SJCRH30 (cell line): ENCODE data around the gene MRM2. TPM values are rescaled to one million over a fixed set of nuclear protein-coding genes. Genes with fewer than 3 reads are reported as not detected.
A peak's percentile ranks its signal among the peaks of the same experiment; 100 is the strongest.

Source experiments
- DNase-seq, 2 experiments: peaks; one replicate each; pipeline ENCODE4 v3.0.0-alpha.2; 2015 to 2020
- H3K27ac ChIP-seq: fragments of 250-450 bp; sonication (Bioruptor Pico); 2 replicates; pipeline ENCODE4 v1.5.1; 2020; ENCODE audit warnings: mild to moderate bottlenecking, moderate library complexity
- H3K27me3 ChIP-seq: fragments of 250-450 bp; sonication (Bioruptor Pico); 2 replicates; pipeline ENCODE4 v1.5.1; 2020; ENCODE audit warnings: mild to moderate bottlenecking, moderate library complexity
- H3K36me3 ChIP-seq: fragments of 250-450 bp; sonication (Bioruptor Pico); 2 replicates; pipeline ENCODE4 v1.5.1; 2020; ENCODE audit warnings: mild to moderate bottlenecking, moderate library complexity
- H3K4me1 ChIP-seq: fragments of 250-450 bp; sonication (Bioruptor Pico); 2 replicates; pipeline ENCODE4 v1.5.1; 2020; ENCODE audit warnings: mild to moderate bottlenecking, moderate library complexity
- H3K4me3 ChIP-seq: fragments of 250-450 bp; sonication (Bioruptor Pico); 2 replicates; pipeline ENCODE4 v1.5.1; 2020; ENCODE audit warnings: mild to moderate bottlenecking, moderate library complexity
- H3K9me3 ChIP-seq: fragments of 250-450 bp; sonication (Bioruptor Pico); replicated peaks from 2 replicates; pipeline ENCODE4 v1.5.1; 2020; ENCODE audit warnings: mild to moderate bottlenecking, moderate library complexity
- total RNA-seq: library from RNA; depleted of rRNA; stranded (reverse); fragments of >200 nt; shearing (Covaris generic); gene quantifications from 2 replicates; pipeline ENCODE4 v1.2.3, GENCODE V29; 2014

MRM2 gene
- total RNA-seq, 1 experiment from 2014 or later = 42.4 TPM

DNA sequence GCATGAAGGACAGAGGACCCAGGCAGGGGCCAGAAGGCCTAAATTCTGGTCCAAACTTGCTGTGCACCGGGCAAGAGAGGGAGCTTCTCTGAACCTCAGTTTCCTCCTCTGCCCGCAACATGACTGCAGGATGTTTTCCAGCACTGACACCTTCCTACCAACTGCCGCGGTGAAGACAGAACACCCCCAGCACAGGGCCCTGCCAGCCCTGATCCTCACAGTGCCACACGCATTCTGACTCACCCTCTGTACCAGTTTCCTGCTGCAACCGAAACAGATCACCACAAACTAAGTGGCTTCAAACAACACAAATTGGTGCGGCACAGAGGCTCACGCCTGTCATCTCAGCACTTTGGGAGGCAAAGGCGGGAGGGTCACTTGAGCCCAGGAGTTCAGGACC, 27.4 kb downstream of the MRM2 start:
- no peaks in the 10 kb centered on the region for H3K9me3 ChIP-seq
- no peak overlapping the region for H3K27ac ChIP-seq
- peaks cover 64% of the 10 kb centered on the region for H3K36me3 ChIP-seq
- no peak for DNase-seq
- no peak overlapping the region for H3K4me3 ChIP-seq
- H3K27me3 ChIP-seq = no peaks in the 10 kb centered on the region
- no peaks in the 10 kb centered on the region for H3K4me1 ChIP-seq

DNA sequence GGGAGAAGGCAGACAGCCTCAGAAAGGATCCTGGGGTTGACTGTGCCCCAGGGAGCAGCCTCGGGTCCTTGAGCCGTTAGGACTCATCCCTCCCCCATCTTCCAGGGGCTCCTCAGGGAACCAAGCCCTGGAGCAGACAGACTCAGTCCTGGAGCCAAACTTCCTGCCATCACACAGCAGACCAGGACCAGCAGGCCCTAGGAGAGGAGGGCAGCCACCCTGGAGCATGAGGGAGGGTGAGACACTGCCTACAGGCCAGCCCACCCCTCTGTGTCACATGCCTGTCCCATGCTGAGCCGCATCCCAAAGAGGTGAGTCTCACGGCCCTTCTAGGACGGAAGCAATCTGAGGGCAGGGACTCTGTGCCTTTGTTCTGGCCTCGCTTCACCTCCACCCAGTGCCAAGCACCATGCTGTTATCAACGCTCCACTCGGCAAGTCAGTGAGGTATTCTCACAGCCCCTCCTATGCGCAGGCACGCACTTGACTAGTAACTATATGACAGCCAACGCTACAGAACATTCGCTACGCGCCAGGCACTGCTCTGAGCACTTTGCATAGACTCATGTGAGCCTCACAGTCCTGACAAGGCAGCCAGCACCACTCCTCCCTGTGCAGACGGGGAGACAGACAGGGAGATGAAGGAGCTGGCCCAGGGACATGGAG, 28.3 kb downstream of the MRM2 start:
- peaks cover 67% of the 10 kb centered on the region for H3K36me3 ChIP-seq
- no peaks in the 10 kb centered on the region for H3K27me3 ChIP-seq
- no peak overlapping the region for H3K4me3 ChIP-seq
- no peaks in the 10 kb centered on the region for H3K9me3 ChIP-seq
- DNase-seq = no peak
- no peak overlapping the region for H3K27ac ChIP-seq
- no peaks in the 10 kb centered on the region for H3K4me1 ChIP-seq

DNA sequence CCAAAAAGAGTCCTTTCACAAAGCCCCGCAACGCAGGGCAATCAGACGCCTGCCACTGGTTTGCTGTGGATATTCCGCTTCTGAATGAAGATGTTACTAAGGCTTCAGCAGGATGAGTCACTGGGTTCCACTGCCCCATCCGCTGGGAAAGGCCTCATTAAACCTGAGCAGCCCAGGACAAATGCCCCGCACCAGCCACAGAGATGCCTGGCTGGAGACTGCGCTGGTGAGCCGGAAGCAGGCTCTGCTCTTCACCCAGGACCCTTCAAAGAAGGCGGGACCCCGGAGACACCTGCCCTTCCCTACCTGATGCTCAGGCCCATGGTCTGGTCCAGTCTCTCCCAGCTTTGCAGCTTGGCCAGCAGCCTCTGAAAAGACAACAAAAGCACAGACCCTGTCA, 29.1 kb downstream of the MRM2 start:
- no peaks in the 10 kb centered on the region for H3K4me1 ChIP-seq
- no peak overlapping the region for H3K27ac ChIP-seq
- no peaks in the 10 kb centered on the region for H3K9me3 ChIP-seq
- no peak overlapping the region for H3K4me3 ChIP-seq
- no peak for DNase-seq
- H3K36me3 ChIP-seq = peaks cover 70% of the 10 kb centered on the region
- H3K27me3 ChIP-seq = no peaks in the 10 kb centered on the region

DNA sequence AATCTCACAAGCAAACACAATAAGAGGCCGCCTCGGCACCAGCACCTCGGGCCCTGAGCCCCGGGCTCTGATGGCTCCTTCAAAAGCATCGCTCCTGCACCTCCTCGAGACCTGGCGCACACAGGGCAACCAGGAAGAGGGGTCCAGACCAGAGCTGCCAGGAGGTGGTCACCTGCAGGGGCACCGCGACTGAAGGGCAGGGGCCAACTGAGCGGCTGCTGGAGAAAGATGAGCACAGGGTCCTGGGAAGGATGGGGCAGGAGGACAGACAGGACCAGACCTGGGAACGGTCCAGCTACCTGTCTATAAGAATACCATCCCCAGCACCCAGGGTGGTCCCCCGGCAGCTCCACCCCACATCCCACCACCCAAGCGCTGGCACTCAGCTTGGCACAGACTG, 30.1 kb downstream of the MRM2 start:
- no peaks in the 10 kb centered on the region for H3K27me3 ChIP-seq
- H3K4me1 ChIP-seq = no peaks in the 10 kb centered on the region
- H3K9me3 ChIP-seq = no peaks in the 10 kb centered on the region
- H3K36me3 ChIP-seq = peaks cover 66% of the 10 kb centered on the region
- DNase-seq = no peak
- H3K27ac ChIP-seq = no peak overlapping the region
- no peak overlapping the region for H3K4me3 ChIP-seq

DNA sequence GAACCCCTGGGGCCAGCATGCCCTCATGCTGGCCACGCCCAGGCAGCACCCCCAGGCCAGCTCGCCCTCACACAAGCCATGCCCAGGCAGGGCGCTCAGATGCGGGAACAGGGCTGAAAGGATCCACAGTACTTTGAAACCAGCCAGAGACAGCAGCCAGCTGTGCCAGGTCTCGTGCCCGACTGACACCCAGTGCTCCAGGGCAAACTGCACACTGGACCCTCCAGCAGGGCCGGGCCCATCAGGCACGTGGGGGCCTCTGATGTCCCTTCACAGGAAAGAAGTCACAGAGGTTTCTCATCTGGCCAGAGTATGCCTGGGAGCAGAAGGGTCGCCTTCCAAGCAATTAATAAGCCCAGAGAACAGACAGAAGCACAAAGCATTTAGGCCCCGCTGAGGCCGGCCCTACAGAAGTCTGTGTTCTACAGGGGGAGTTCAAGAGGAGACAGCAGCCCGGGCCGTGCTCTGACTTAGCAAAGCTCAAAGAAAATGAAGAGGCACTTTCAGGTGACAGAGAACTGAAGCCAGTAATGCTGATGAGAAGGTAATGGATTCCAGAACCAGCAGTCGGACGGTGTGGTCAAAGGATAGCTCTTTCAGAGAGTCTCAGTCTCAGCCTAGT, 30.6 kb downstream of the MRM2 start:
- H3K4me3 ChIP-seq = no peak overlapping the region
- no peaks in the 10 kb centered on the region for H3K9me3 ChIP-seq
- H3K36me3 ChIP-seq = peaks cover 62% of the 10 kb centered on the region
- H3K27me3 ChIP-seq = no peaks in the 10 kb centered on the region
- H3K4me1 ChIP-seq = no peaks in the 10 kb centered on the region
- H3K27ac ChIP-seq = no peak overlapping the region
- DNase-seq = no peak

DNA sequence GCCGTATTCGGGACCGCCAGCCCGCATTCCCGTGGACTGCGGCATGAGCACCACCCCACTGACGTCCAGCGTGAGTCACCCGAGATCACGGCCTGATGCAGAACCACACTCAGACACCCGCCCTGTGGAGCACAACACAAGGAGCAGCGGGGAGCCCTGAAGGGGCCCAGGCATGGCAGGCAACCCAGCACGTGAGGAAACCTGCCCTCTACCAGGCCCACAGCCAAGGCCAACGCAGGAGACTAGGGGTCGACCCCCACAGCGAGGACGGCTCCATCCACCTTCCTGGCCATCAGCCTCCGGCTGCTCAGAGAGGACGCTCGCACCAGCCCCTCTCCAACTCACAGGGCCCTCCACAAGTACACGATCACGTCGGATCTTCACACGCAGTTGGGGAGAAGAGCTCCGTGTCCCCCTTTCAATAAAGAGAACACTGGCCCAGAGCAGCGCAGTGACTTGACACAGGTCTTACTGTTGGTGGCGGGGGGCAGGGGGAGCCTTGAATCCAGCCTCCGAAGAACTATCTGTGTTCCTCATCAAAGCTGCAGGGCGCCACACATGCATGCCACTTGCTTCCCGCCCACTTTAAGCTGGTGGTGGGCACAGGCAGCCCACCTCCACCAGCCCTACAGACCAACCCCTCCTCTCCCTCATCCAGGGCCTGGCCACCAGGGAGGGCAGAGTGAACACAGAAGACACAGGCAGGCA, 31.3 kb downstream of the MRM2 start:
- Histone ChIP-seq H3K27ac (no peak overlapping the region), H3K4me3 (no peak overlapping the region), H3K4me1 (no peaks in the 10 kb centered on the region), H3K9me3 (no peaks in the 10 kb centered on the region), H3K27me3 (no peaks in the 10 kb centered on the region), H3K36me3 (peaks cover 55% of the 10 kb centered on the region)
- no peak for DNase-seq

DNA sequence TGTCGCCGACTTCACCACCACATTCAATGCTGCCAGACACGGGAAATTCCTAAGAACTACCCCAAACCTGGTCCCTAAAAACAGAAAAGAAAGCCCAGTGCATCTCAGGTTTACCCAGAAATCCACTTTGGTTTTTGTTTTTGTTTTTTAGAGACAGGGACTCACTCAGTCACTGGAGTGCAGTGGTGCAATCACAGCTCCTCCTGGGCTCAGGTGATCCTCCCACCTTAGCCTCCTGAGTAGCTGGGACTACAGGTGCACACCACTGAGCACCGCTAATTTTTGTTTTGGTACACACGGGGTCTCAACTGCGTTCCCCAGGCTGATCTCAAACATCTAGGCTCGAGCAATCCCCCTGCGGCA, 32.1 kb downstream of the MRM2 start:
- Histone ChIP-seq H3K27ac (no peak overlapping the region), H3K36me3 (peaks cover 48% of the 10 kb centered on the region), H3K4me3 (no peak overlapping the region), H3K4me1 (no peaks in the 10 kb centered on the region), H3K27me3 (no peaks in the 10 kb centered on the region), H3K9me3 (no peaks in the 10 kb centered on the region)
- no peak for DNase-seq

DNA sequence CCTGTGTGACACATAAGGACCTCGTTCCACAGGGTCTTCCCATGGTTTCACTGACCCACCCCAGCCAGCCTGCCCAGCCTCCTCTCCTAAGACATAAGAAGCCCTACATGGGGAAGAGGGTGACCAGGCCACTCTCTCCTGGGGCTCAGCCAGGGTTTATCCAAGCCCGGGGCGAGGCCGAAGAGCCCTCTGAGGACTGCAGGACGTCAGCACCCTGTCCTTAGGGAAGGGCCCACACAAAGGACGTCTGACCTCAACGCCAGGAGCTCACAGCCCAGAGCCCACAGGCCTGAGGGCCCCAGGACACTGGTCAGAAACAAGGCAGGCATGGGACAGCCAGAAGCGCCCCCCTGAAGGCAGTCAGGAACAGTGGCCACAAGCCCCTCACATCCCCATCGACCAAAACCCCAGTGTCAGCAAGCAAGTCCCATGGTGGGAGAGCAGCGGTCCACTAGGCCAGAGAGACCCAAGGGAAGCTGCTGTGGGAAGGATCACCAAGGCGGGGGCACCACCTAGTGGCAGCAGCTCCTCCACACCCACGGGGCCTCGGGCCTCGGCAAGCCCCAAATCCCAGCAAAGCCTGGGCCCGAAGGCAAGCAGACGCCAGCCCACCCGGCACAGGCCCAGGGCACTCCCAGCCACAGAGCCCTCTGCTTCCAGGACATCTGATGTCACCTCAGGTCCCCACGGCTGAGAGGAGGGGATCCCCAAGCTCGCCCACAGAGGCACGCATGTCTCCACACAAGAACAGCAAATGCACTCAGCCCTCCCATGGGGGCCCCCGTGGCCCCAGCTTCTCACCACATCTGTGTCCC, 32.7 kb downstream of the MRM2 start:
- Histone ChIP-seq H3K27me3 (no peaks in the 10 kb centered on the region), H3K4me3 (no peak overlapping the region), H3K4me1 (no peaks in the 10 kb centered on the region), H3K27ac (no peak overlapping the region), H3K9me3 (no peaks in the 10 kb centered on the region), H3K36me3 (peaks cover 42% of the 10 kb centered on the region)
- DNase-seq = peak; percentile 64 to 67

DNA sequence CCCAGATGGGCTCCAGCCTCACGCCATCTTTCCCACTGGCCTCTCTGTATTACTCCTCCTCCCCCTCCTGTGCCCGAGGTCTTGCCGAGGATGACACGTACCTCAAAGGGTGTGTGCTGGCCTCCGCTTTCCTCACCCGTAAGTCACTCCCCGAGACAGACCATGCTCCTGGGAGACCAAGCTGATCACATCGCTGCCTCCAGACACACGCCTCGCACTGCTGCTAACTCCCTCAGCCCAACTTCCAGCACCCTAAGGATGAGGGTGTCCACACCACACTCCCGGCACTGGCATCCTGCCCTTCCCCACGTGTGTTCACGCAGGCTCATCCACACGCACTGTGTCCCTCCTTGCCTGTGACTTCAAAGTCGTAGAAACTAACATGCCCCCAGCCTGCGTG, 33.3 kb downstream of the MRM2 start:
- H3K4me3 ChIP-seq = no peak overlapping the region
- no peak for DNase-seq
- no peaks in the 10 kb centered on the region for H3K4me1 ChIP-seq
- H3K27ac ChIP-seq = no peak overlapping the region
- peaks cover 35% of the 10 kb centered on the region for H3K36me3 ChIP-seq
- no peaks in the 10 kb centered on the region for H3K27me3 ChIP-seq
- no peaks in the 10 kb centered on the region for H3K9me3 ChIP-seq

DNA sequence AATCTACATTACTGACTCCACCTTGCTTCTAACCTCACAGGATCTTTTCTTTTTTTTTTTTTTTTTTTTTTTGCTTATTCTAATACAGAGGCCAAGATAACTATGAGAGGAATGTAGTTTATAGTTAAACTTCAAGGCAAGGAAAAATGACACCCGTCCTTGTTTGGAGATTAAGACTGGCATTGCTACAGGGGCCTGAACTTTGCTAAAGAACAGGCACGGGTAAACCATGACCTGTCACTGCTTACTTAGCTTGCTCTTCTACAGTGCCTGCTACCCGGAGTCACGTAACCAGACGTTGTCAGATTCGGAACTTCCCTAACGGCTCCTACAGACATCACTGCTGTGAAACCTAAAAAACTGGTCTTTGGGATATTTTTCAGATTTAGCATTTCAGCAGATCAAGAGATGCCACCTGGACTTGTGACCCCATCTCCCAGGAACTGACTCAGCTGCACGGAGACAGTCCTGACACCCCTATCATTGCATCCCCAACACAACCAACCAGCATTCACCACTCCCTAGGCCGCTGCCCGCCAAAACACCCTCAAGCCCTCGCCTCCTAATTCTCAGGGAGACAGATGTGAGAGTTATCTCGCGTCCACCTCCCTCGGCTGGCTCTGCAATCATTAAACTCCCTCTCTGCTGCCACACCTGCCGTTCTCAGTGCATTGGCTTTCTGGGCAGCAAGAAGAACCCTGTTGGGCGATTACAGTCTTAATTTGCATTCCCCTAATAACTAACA, 36.8 kb downstream of the MRM2 start:
- Histone ChIP-seq H3K4me1 (no peaks in the 10 kb centered on the region), H3K4me3 (no peak overlapping the region), H3K27ac (no peak overlapping the region), H3K36me3 (peaks cover 14% of the 10 kb centered on the region), H3K27me3 (no peaks in the 10 kb centered on the region), H3K9me3 (no peaks in the 10 kb centered on the region)
- no peak for DNase-seq

DNA sequence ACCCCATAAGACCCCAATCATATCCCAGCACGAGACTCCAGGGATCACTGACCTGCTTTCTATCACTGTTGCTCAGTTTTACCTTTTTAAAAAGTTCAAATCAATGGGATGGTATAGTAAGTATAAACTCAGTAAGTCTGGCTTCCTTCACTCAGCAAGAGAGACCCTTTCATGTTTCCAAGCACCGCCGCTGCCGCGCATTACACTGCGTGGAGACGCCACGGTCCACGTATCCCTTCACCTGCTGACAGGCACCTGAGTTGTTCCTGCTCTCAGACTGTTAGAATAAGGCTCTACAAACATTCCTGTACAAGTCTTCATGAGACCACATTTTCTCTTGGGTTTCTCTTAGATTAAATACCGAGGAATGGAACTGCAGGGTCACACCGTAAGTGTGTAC, 37.6 kb downstream of the MRM2 start:
- H3K27ac ChIP-seq = no peak overlapping the region
- no peaks in the 10 kb centered on the region for H3K4me1 ChIP-seq

DNA sequence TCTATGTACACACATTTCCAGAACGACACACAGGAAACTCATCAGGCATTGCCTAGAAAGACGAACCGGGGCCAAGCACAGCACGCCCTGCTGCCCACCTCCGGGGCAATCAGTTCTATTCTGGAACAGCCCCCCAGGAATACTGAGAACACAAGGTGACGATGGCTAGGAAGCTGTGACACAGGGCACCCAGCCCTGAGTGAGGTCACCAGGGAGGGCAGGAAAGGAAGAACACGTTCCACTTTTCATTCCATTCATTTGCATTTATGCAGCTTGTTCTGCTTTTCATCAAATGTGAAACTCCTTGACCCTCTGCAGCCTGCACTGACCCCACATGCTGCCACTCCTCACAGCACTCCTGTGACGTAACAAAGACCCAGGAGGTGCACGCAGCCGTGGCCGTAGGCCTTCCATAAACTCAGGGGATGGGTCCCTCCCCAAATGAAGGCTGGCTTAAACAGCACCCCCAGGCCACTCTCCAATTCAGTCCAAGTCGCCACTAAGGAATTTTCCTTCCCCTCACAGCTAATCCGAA, 38.2 kb downstream of the MRM2 start:
- Histone ChIP-seq H3K36me3 (peaks cover 18% of the 10 kb centered on the region), H3K4me3 (no peak overlapping the region), H3K27me3 (no peaks in the 10 kb centered on the region), H3K27ac (no peak overlapping the region), H3K9me3 (no peaks in the 10 kb centered on the region), H3K4me1 (no peaks in the 10 kb centered on the region)
- DNase-seq = no peak

More for the DNA sequence above, 37.6 kb downstream of the MRM2 start:
- Histone ChIP-seq H3K36me3 (peaks cover 15% of the 10 kb centered on the region), H3K9me3 (no peaks in the 10 kb centered on the region), H3K27me3 (no peaks in the 10 kb centered on the region), H3K4me3 (no peak overlapping the region)
- no peak for DNase-seq

DNA sequence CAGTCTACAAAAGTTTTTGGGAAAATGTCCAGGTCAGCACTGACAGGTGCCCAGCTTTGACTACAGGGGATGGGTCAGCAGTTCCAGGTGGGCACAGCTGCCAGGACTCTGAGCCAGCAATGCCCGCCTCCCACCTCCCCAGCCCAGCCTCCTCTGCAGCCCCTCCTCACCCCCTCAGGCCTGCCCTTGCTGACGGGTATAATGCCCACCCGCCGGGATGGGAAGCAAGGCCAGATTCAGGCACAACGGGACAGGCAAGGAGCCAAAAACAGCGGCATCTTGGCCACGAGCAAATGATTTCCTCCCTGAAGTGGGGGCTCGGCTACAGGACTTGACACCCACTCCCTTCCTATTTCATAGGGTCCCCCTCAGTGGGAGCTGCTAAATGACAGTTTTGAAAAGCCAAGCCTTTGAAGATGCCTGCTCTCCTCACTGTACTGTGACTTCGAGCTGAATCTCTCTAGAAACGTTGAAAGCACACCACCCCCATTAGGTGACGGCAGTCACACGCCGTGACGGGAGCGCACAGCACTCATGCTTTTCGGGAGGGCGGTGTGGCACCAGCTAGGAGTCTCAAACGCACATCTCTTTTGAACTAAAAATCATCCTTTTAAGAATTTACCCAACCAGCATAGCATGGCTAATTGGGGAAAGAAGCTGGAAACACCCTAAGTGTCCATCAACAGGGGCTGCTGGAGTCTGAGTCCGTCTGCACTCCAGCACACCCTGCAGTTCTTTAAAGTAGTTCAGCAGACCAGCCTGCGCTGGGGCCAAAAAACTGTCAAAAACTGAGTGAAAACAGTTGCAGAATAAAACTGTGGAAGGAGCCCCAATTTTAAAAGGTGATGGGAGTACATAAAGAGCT, 38.9 kb downstream of the MRM2 start:
- no peaks in the 10 kb centered on the region for H3K9me3 ChIP-seq
- no peaks in the 10 kb centered on the region for H3K27me3 ChIP-seq
- H3K4me3 ChIP-seq = no peak overlapping the region
- no peaks in the 10 kb centered on the region for H3K4me1 ChIP-seq
- no peak for DNase-seq
- peaks cover 14% of the 10 kb centered on the region for H3K36me3 ChIP-seq
- H3K27ac ChIP-seq = no peak overlapping the region
